Endothelial cell (in vitro differentiated cells): ENCODE measurements around the gene MAT2B. TPM values are rescaled to one million over a fixed set of nuclear protein-coding genes. Genes with fewer than 3 reads are reported as not detected.

Source experiments
- DNase-seq: peaks from one replicate; pipeline ENCODE4 v3.0.0; 2021; ENCODE audit warnings: low spot score
- H3K27ac Mint-ChIP-seq: one replicate; pipeline ENCODE4 v1.8.0; 2021; ENCODE audit warnings: mixed read lengths, inconsistent platforms; ENCODE audit not compliant: unreplicated experiment
- H3K27me3 Mint-ChIP-seq: one replicate; pipeline ENCODE4 v1.8.0; 2021; ENCODE audit warnings: mild to moderate bottlenecking, moderate library complexity, mixed read lengths, inconsistent platforms; ENCODE audit not compliant: unreplicated experiment
- H3K36me3 Mint-ChIP-seq: one replicate; pipeline ENCODE4 v1.8.0; 2021; ENCODE audit warnings: mild to moderate bottlenecking, low read depth, mixed read lengths, inconsistent platforms; ENCODE audit not compliant: unreplicated experiment
- H3K4me1 Mint-ChIP-seq: one replicate; pipeline ENCODE4 v1.8.0; 2021; ENCODE audit warnings: mild to moderate bottlenecking, mixed read lengths, inconsistent platforms; ENCODE audit not compliant: unreplicated experiment
- H3K4me3 Mint-ChIP-seq: one replicate; pipeline ENCODE4 v1.8.0; 2021; ENCODE audit warnings: mild to moderate bottlenecking, mixed read lengths, inconsistent platforms; ENCODE audit not compliant: unreplicated experiment
- H3K9me3 Mint-ChIP-seq: one replicate; pipeline ENCODE4 v1.8.0; 2021; ENCODE audit warnings: mixed read lengths, inconsistent platforms; ENCODE audit not compliant: unreplicated experiment
- CTCF ChIP-seq: fragments of 200-600 bp; sonication (generic); IDR thresholded peaks from one replicate; pipeline ENCODE4 v1.5.0; 2021; ENCODE audit warnings: antibody characterized with exemption; ENCODE audit not compliant: unreplicated experiment
- total RNA-seq: library from RNA; stranded (reverse); fragmentation: NEBNext Ultra II Directional; extraction: Animal tissue kit (Norgen Biotek cat#: 25700); gene quantifications from one replicate; pipeline ENCODE4 v1.2.1, GENCODE V29; 2021; ENCODE audit not compliant: unreplicated experiment

The MAT2B gene
- total RNA-seq, 1 donor from 2014 or later, result 25.2 TPM

DNA sequence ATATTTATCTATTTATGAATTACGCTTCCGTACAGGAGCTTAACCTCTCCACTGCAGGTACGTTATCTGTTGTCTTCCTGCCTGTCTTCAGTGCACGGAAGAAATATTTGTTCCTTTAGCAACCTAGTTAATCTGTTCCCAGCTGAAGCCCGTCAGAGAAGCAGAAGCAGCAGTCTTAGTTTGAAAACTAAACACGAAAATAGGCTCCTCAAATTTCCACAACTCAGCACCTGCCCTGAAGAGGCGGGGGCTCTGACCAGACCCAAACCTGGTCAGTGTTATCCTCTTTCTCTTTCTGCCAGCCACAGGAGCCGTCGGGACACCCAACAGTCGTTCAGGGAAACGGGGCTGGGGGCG is 46.0 kb upstream of the MAT2B start:
- peak overlapping the region; percentile 97 for H3K4me3 Mint-ChIP-seq
- peak overlapping the region; percentile 81 for H3K27ac Mint-ChIP-seq
- H3K4me1 Mint-ChIP-seq, result peaks cover 9% of the 10 kb centered on the region

DNA sequence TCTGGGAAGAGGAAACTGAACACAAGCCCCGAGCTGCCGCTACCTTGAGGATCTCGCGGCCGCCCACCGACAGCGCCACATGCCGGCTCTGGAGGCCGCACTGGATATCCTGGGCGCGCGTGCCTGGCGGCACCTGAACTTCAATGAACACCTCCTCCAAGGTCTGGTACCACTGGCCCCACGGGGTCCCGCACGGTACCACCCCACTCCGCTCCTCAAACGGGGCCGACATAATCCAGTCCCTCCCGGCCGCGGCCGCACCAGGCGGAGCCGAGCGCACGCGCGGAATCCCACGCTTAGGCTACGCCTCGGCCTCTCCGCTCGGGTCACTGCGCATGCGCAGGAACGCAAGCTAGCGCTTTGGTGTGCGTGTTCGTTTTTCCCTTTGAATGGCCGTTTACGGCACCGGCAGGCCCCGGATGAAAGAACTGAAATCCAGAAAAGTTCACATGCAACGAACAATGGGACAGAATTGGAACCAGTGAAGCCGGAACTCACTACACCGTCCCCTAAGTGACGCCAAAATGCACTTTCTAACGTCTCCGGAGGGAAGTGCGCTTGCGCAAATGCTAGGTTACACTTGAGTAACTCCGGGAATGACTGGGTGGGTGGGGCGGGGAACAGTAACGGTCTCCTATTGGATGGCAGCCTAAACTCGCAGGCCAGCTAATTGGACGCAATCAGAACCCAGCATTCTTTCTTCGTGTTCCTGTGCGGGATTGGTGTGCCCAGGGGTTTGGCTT is 45.4 kb upstream of the MAT2B start, which contains the start of gene NUDCD2:
TSS of gene NUDCD2 (minus strand) at position 284 of the 743 bp plus-strand sequence. CDS start at position 232, 52 bp downstream.
- peak; percentile 94 for DNase-seq
- Mint-ChIP-seq H3K4me3 (peak within 1 kb of the TSS; percentile 97), H3K27ac (peak within 1 kb of the TSS; percentile 81), H3K36me3 (peaks cover 3% of the 10 kb centered on the region), H3K9me3 (peaks cover 3% of the 10 kb centered on the region), H3K4me1 (peaks cover 9% of the 10 kb centered on the region), H3K27me3 (peaks cover 2% of the 10 kb centered on the region)
- TF ChIP-seq CTCF, result no peak

More for the DNA sequence above, 46.0 kb upstream of the MAT2B start:
- H3K36me3 Mint-ChIP-seq, result peaks cover 7% of the 10 kb centered on the region
- DNase-seq, result no peak
- peaks cover 4% of the 10 kb centered on the region for H3K9me3 Mint-ChIP-seq
- TF ChIP-seq CTCF, result no peak
- H3K27me3 Mint-ChIP-seq, result peaks cover 2% of the 10 kb centered on the region

GRCh38 chr5:163460562-163461171 is 44.8 kb upstream of the MAT2B start, which contains the start of gene HMMR:
TSS of gene HMMR (plus strand) at chr5:163460632. CDS start at chr5:163460693, 61 bp downstream.
- Mint-ChIP-seq H3K27me3 (no peaks in the 10 kb centered on the region), H3K4me3 (peak within 1 kb of the TSS; percentile 97), H3K27ac (peak within 1 kb of the TSS; percentile 81), H3K9me3 (no peaks in the 10 kb centered on the region), H3K4me1 (peaks cover 9% of the 10 kb centered on the region), H3K36me3 (no peaks in the 10 kb centered on the region)
- TF ChIP-seq CTCF, result no peak
- DNase-seq, result no peak

- DNase-seq, result no peak
- no peak for TF ChIP-seq CTCF
- Mint-ChIP-seq H3K4me3 (no peak overlapping the region), H3K36me3 (no peaks in the 10 kb centered on the region), H3K9me3 (no peaks in the 10 kb centered on the region), H3K4me1 (peaks cover 9% of the 10 kb centered on the region), H3K27ac (no peak overlapping the region), H3K27me3 (no peaks in the 10 kb centered on the region)
These were observed 42.4 kb upstream of the MAT2B start for GRCh38 chr5:163463063-163463435.

DNA sequence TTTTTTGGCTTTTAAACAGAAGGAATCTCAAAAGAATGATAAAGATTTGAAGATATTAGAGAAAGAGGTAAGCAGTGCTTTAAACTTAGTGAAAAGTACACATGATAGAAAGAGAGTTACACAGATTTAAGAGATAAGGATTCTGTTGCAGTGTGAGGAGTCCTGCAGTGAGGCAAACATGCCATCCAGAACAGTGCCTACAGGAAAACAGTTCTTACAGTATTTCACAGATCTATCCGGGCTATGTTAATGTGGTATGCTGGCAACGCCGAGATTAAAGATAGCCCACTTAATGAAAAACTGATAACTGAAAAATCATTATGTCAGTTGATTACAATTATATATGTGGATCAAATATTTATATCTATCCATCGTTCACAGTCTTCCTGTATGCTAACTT is 37.7 kb upstream of the MAT2B start:
- DNase-seq, result no peak
- no peak overlapping the region for H3K4me3 Mint-ChIP-seq
- no peaks in the 10 kb centered on the region for H3K36me3 Mint-ChIP-seq
- no peak overlapping the region for H3K27ac Mint-ChIP-seq
- H3K9me3 Mint-ChIP-seq, result no peaks in the 10 kb centered on the region
- H3K27me3 Mint-ChIP-seq, result no peaks in the 10 kb centered on the region
- H3K4me1 Mint-ChIP-seq, result no peaks in the 10 kb centered on the region
- TF ChIP-seq CTCF, result no peak
